Neural cell (in vitro differentiated cells): ENCODE data around the gene FHIT.

Experiments
- CTCF ChIP-seq: fragments of 450-650 bp; IDR thresholded peaks from 2 replicates; pipeline ENCODE4 v1.5.1; 2014; ENCODE audit warnings: antibody characterized with exemption, mild to moderate bottlenecking, moderate library complexity; ENCODE audit not compliant: poor library complexity, severe bottlenecking
- EP300 ChIP-seq: fragments of 450-650 bp; conservative IDR thresholded peaks from 2 replicates; pipeline ENCODE4 v1.6.1; 2014; ENCODE audit warnings: antibody characterized with exemption, mild to moderate bottlenecking, moderate library complexity; ENCODE audit not compliant: poor library complexity, severe bottlenecking
- EZH2 ChIP-seq: fragments of 200-600, 300-800 bp; shearing (Covaris generic), sonication (generic); IDR thresholded peaks from 2 replicates; pipeline ENCODE4 v1.6.1; 2014; ENCODE audit warnings: antibody characterized with exemption, low read length, borderline replicate concordance, mild to moderate bottlenecking; ENCODE audit not compliant: insufficient read depth, poor library complexity, severe bottlenecking
- POLR2AphosphoS5 ChIP-seq: IDR thresholded peaks from 2 replicates; pipeline ENCODE4 v1.6.1; 2012
- REST ChIP-seq: IDR thresholded peaks from 2 replicates; pipeline ENCODE4 v1.6.1; 2012; ENCODE audit warnings: borderline replicate concordance
- SMC3 ChIP-seq: fragments of 450-650 bp; conservative IDR thresholded peaks from 2 replicates; pipeline ENCODE4 v1.6.1; 2014; ENCODE audit warnings: antibody characterized with exemption, mild to moderate bottlenecking, moderate library complexity; ENCODE audit not compliant: poor library complexity

GRCh38 chr3:59920822-59921221 lies 1330.4 kb downstream of the FHIT start:
- TF ChIP-seq POLR2AphosphoS5 (no peak), CTCF (no peak), SMC3 (no peak), REST (no peak), EZH2 (no peak), EP300 (no peak)
